ENCODE results near the gene RERG.

Gene RERG

GRCh38 chr12:15212930-15213329 lies 8.3 kb downstream of the RERG start:
- TF ChIP-seq TAF1 (IDR thresholded peaks at IDR 0.05; ENCODE audit: low read depth) (no peak), ZBTB7A (IDR thresholded peaks at IDR 0.05; ENCODE audit: low read depth) (no peak), CREB1 (IDR thresholded peaks at IDR 0.05; ENCODE audit: low read depth) (no peak), FOXM1 (IDR thresholded peaks at IDR 0.05; ENCODE audit: borderline replicate concordance, low read depth) (no peak), YY1 (IDR thresholded peaks at IDR 0.05; ENCODE audit: low read depth) (no peak), NFIC (IDR thresholded peaks at IDR 0.05) (no peak), TEAD4 (IDR thresholded peaks at IDR 0.05) (no peak), EP300 (IDR thresholded peaks at IDR 0.05; ENCODE audit: borderline replicate concordance) (no peak), RAD21 (IDR thresholded peaks at IDR 0.05; ENCODE audit: low read depth) (no peak), TCF12 (IDR thresholded peaks at IDR 0.05; ENCODE audit: low read depth) (no peak), EGR1 (IDR thresholded peaks at IDR 0.05) (no peak), CEBPB (IDR thresholded peaks at IDR 0.05) (no peak)
- TF ChIP-seq, protein P1, sequence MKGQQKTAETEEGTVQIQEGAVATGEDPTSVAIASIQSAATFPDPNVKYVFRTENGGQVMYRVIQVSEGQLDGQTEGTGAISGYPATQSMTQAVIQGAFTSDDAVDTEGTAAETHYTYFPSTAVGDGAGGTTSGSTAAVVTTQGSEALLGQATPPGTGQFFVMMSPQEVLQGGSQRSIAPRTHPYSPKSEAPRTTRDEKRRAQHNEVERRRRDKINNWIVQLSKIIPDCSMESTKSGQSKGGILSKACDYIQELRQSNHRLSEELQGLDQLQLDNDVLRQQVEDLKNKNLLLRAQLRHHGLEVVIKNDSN (IDR thresholded peaks at IDR 0.05) = no peak
- TF ChIP-seq, protein P2, sequence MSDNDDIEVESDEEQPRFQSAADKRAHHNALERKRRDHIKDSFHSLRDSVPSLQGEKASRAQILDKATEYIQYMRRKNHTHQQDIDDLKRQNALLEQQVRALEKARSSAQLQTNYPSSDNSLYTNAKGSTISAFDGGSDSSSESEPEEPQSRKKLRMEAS (IDR thresholded peaks at IDR 0.05) = no peak
- TF ChIP-seq, protein P3, sequence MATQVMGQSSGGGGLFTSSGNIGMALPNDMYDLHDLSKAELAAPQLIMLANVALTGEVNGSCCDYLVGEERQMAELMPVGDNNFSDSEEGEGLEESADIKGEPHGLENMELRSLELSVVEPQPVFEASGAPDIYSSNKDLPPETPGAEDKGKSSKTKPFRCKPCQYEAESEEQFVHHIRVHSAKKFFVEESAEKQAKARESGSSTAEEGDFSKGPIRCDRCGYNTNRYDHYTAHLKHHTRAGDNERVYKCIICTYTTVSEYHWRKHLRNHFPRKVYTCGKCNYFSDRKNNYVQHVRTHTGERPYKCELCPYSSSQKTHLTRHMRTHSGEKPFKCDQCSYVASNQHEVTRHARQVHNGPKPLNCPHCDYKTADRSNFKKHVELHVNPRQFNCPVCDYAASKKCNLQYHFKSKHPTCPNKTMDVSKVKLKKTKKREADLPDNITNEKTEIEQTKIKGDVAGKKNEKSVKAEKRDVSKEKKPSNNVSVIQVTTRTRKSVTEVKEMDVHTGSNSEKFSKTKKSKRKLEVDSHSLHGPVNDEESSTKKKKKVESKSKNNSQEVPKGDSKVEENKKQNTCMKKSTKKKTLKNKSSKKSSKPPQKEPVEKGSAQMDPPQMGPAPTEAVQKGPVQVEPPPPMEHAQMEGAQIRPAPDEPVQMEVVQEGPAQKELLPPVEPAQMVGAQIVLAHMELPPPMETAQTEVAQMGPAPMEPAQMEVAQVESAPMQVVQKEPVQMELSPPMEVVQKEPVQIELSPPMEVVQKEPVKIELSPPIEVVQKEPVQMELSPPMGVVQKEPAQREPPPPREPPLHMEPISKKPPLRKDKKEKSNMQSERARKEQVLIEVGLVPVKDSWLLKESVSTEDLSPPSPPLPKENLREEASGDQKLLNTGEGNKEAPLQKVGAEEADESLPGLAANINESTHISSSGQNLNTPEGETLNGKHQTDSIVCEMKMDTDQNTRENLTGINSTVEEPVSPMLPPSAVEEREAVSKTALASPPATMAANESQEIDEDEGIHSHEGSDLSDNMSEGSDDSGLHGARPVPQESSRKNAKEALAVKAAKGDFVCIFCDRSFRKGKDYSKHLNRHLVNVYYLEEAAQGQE (IDR thresholded peaks at IDR 0.05; ENCODE audit: low read depth) = no peak

GRCh38 chr12:15209782-15210181 lies 11.4 kb downstream of the RERG start:
- no peak for TF ChIP-seq CREB1 (IDR thresholded peaks at IDR 0.05; ENCODE audit: low read depth)

GRCh38 chr12:15208871-15209656 lies 12.2 kb downstream of the RERG start:
- TF ChIP-seq CEBPB (IDR thresholded peaks at IDR 0.05) (no peak), TAF1 (IDR thresholded peaks at IDR 0.05; ENCODE audit: low read depth) (no peak), TEAD4 (IDR thresholded peaks at IDR 0.05) (no peak), ZBTB7A (IDR thresholded peaks at IDR 0.05; ENCODE audit: low read depth) (no peak), EP300 (IDR thresholded peaks at IDR 0.05; ENCODE audit: borderline replicate concordance) (no peak), CREB1 (IDR thresholded peaks at IDR 0.05; ENCODE audit: low read depth) (no peak), TCF12 (IDR thresholded peaks at IDR 0.05; ENCODE audit: low read depth) (no peak), YY1 (IDR thresholded peaks at IDR 0.05; ENCODE audit: low read depth) (no peak), EGR1 (IDR thresholded peaks at IDR 0.05) (no peak), FOXM1 (IDR thresholded peaks at IDR 0.05; ENCODE audit: borderline replicate concordance, low read depth) (no peak), NFIC (IDR thresholded peaks at IDR 0.05) (no peak), RAD21 (IDR thresholded peaks at IDR 0.05; ENCODE audit: low read depth) (no peak)
- TF ChIP-seq, protein P1 (IDR thresholded peaks at IDR 0.05) = no peak
- TF ChIP-seq, protein P3 (IDR thresholded peaks at IDR 0.05; ENCODE audit: low read depth) = no peak
- TF ChIP-seq, protein P2 (IDR thresholded peaks at IDR 0.05) = no peak

DNA sequence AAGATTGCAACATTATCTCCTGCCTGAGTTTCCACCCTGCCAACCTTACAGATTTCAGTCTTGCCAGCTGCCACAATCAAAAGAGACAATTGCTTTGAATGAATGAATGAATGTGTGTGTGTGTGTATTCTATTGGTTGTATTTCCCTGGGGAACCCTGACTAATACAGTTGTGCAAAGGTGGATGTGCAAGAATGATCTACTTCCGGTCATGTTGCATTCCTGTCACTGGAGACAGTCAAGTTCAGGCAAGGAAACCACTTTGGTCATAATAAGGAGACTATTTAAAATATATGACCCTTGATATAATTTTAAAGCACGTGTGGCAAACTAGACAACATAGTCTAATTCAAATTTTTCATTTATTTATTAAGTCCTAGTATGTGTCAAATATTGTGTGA lies 13.1 kb downstream of the RERG start:
- TF ChIP-seq NFIC (IDR thresholded peaks at IDR 0.05) (no peak), TEAD4 (IDR thresholded peaks at IDR 0.05) (peak; percentile 70), CREB1 (IDR thresholded peaks at IDR 0.05; ENCODE audit: low read depth) (no peak)

- TF ChIP-seq EGR1 (IDR thresholded peaks at IDR 0.05) (no peak), TAF1 (IDR thresholded peaks at IDR 0.05; ENCODE audit: low read depth) (no peak)
These were observed 14.3 kb downstream of the RERG start for GRCh38 chr12:15206831-15207389.

DNA sequence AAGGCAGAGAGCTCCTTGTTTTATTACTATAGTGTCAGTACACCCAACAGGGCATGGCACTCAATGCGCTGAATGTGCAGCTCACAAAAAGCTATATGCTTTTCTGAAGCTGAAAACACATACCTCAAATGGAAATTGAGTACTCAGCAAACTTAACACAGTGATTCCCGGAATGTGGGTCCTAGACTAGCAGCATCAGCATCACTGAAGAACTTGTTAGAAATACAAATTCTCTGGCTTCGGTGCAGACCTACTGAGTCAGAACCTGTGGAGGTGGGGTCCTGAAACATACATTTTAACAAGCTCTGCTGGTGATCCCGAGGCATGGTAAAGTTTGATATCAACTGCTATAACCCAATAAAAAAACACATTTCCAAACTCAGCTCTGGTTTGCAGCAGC lies 14.9 kb downstream of the RERG start:
- TF ChIP-seq CREB1 (IDR thresholded peaks at IDR 0.05; ENCODE audit: low read depth) (no peak), TAF1 (IDR thresholded peaks at IDR 0.05; ENCODE audit: low read depth) (no peak), CEBPB (IDR thresholded peaks at IDR 0.05) (no peak), EP300 (IDR thresholded peaks at IDR 0.05; ENCODE audit: borderline replicate concordance) (no peak), RAD21 (IDR thresholded peaks at IDR 0.05; ENCODE audit: low read depth) (no peak), EGR1 (IDR thresholded peaks at IDR 0.05) (no peak), TEAD4 (IDR thresholded peaks at IDR 0.05) (no peak), NFIC (IDR thresholded peaks at IDR 0.05) (no peak), FOXM1 (IDR thresholded peaks at IDR 0.05; ENCODE audit: borderline replicate concordance, low read depth) (no peak), YY1 (IDR thresholded peaks at IDR 0.05; ENCODE audit: low read depth) (no peak), ZBTB7A (IDR thresholded peaks at IDR 0.05; ENCODE audit: low read depth) (no peak), TCF12 (IDR thresholded peaks at IDR 0.05; ENCODE audit: low read depth) (no peak)
- TF ChIP-seq, protein P1 (IDR thresholded peaks at IDR 0.05) = no peak
- TF ChIP-seq, protein P2 (IDR thresholded peaks at IDR 0.05) = no peak
- TF ChIP-seq, protein P3 (IDR thresholded peaks at IDR 0.05; ENCODE audit: low read depth) = no peak
